Kidney (tissue), 14 donors: ENCODE results near the gene SUMO3. TPM values are rescaled to one million over a fixed set of nuclear protein-coding genes. Genes with fewer than 3 reads are reported as not detected.

Source experiments
- DNase-seq, 5 donors: peaks; one replicate each; pipeline ENCODE4 v3.0.0-alpha.2; 2013 to 2020
- FAIRE-seq: peaks from 2 replicates; lab custom pipeline; 2012; peaks lifted over from hg19 to GRCh38; lab: Jason Lieb, UNC
- H3K27ac ChIP-seq, 2 donors: one replicate each; pipeline ENCODE4 v1.7.0; 2013; ENCODE audit warnings: low read depth in 2 of 2, low read length in 2 of 2, inconsistent platforms in 1 of 2
- H3K27me3 ChIP-seq: one replicate; pipeline ENCODE4 v1.7.1; 2013; ENCODE audit warnings: low read length, inconsistent platforms; ENCODE audit not compliant: control insufficient read depth, insufficient read depth
- H3K36me3 ChIP-seq, 3 donors: one replicate each; pipeline versions ENCODE4 v1.7.0 to v1.7.1; 2013; ENCODE audit warnings: low read length in 3 of 3, control low read depth in 1 of 3, inconsistent platforms in 1 of 3; ENCODE audit not compliant: insufficient read depth in 3 of 3, control insufficient read depth in 2 of 3
- H3K4me1 ChIP-seq, 3 donors: one replicate each; pipeline versions ENCODE4 v1.7.0 to v1.7.1; 2013; ENCODE audit warnings: low read length in 3 of 3, inconsistent platforms in 1 of 3, low read depth in 1 of 3; ENCODE audit not compliant: control insufficient read depth in 2 of 3, insufficient read depth in 2 of 3
- H3K4me3 ChIP-seq, 3 donors: one replicate each; pipeline versions ENCODE4 v1.7.0 to v1.8.1; 2013; ENCODE audit warnings: low read length in 3 of 3, control low read depth in 1 of 3, inconsistent platforms in 1 of 3
- H3K9ac ChIP-seq, 3 donors: one replicate each; pipeline versions ENCODE4 v1.7.0 to v1.7.1; 2013; ENCODE audit warnings: low read length in 3 of 3, control low read depth in 1 of 3, inconsistent platforms in 1 of 3
- H3K9me3 ChIP-seq, 3 donors: one replicate each; pipeline versions ENCODE4 v1.7.0 to v1.7.1; 2013; ENCODE audit warnings: low read length in 3 of 3, control low read depth in 1 of 3, inconsistent platforms in 1 of 3; ENCODE audit not compliant: control insufficient read depth in 2 of 3, insufficient read depth in 1 of 3
- intact Hi-C: fragments of 100-400 bp; cut with DNase I; formaldehyde crosslinking; loops from one replicate; pipeline ENCODE4 v1.11.1; 2022
- polyA plus RNA-seq: library from polyadenylated mRNA; stranded (reverse); fragments of 350-450 nt; fragmentation: Illumina TruSeq; extraction: RNeasy Lipid Tissue Mini Kit (QIAGEN cat#74804); gene quantifications from one replicate; pipeline ENCODE4 v1.2.3, GENCODE V29; 2014; ENCODE audit warnings: low read depth, low replicate concordance; ENCODE audit not compliant: insufficient read depth
- total RNA-seq: library from RNA; stranded (reverse); fragmentation: NEBNext Ultra II Directional; extraction: Animal tissue kit (Norgen Biotek cat#: 25700); gene quantifications from one replicate; pipeline ENCODE4 v1.2.1, GENCODE V29; 2021
- TF ChIP-seq, protein P1 (sequence below): IDR thresholded peaks from 3 replicates; pipeline ENCODE4 v1.5.1; 2012; ENCODE audit warnings: mild to moderate bottlenecking, moderate library complexity, borderline replicate concordance; ENCODE audit not compliant: insufficient read depth; ENCODE audit errors: extremely low read depth
- donor health status: control.
- donor health status: control.
- donor health status: control.
- donor health status: control.
- donor health status: control.
- donor health status: DM: yes; HTN: yes; CAD: no.
- donor health status: Normal renal cell carcinoma (clear cell type).

Gene SUMO3
- total and polyA plus RNA-seq, 2 donors from 2014 or later: 88.6 to 89.9 TPM

DNA sequence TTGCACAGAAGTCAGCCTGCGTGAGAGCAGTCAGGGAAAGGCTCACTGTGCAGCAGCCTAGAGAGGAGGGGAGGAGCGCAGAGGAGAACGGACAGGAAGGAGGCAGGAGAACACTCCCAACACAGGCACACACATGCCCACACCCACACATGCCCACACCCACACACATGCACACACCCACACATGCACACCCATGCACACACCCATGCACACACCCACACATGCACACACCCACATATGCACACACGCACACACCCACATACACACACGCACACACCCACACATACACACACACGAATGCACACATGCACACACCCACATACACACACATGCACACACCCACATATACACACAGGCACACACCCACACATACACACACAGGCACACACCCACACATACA is 7.1 kb downstream of the SUMO3 start:
- TF ChIP-seq, protein P1, sequence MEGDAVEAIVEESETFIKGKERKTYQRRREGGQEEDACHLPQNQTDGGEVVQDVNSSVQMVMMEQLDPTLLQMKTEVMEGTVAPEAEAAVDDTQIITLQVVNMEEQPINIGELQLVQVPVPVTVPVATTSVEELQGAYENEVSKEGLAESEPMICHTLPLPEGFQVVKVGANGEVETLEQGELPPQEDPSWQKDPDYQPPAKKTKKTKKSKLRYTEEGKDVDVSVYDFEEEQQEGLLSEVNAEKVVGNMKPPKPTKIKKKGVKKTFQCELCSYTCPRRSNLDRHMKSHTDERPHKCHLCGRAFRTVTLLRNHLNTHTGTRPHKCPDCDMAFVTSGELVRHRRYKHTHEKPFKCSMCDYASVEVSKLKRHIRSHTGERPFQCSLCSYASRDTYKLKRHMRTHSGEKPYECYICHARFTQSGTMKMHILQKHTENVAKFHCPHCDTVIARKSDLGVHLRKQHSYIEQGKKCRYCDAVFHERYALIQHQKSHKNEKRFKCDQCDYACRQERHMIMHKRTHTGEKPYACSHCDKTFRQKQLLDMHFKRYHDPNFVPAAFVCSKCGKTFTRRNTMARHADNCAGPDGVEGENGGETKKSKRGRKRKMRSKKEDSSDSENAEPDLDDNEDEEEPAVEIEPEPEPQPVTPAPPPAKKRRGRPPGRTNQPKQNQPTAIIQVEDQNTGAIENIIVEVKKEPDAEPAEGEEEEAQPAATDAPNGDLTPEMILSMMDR: no peak
- Histone ChIP-seq H3K9me3 (no peaks in the 10 kb centered on the region), H3K4me3 (no peak overlapping the region), H3K27ac (no peak overlapping the region), H3K9ac (no peak overlapping the region), H3K27me3 (no peaks in the 10 kb centered on the region), H3K36me3 (peaks cover 2 to 24% (median 14%) of the 10 kb centered on the region in 3 donors), H3K4me1 (no peaks in the 10 kb centered on the region)
- no peak for FAIRE-seq
- no peak for DNase-seq
- intact Hi-C loops: no loop called here

- H3K9ac ChIP-seq: no peak overlapping the region
- H3K4me1 ChIP-seq: peaks cover 0 to 7% (median 3%) of the 10 kb centered on the region in 3 donors
- no peaks in the 10 kb centered on the region for H3K9me3 ChIP-seq
- TF ChIP-seq, protein P1: no peak
- intact Hi-C loops: no loop called here
- no peak overlapping the region for H3K4me3 ChIP-seq
- H3K27me3 ChIP-seq: no peaks in the 10 kb centered on the region
- FAIRE-seq: no peak
- peaks cover 2 to 35% (median 19%) of the 10 kb centered on the region in 3 donors for H3K36me3 ChIP-seq
- H3K27ac ChIP-seq: no peak overlapping the region
- no peak for DNase-seq
Measured at GRCh38 chr21:44805859-44806258, 12.0 kb downstream of the SUMO3 start.

DNA sequence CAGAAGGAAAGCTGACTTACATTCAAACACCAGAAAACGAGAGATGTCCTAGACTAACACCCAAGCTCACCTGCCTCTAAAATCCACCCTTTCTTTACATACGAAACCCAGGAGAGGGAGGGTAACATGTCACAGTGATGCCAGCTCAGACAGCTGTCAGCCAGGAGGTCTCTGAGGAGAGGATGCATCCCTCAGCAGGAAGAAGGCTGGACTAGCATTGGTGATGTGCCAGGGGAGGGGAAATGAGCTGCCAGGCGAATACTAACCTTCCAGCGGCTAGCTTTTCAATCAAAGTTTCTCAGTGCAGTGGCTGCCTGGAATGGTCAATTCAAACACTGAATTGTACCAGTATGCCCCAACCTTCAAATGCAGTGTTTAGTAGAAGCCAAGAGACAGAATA is 12.6 kb downstream of the SUMO3 start:
- H3K27ac ChIP-seq: no peak overlapping the region
- intact Hi-C loops: no loop called here
- peaks cover 2 to 33% (median 16%) of the 10 kb centered on the region in 3 donors for H3K36me3 ChIP-seq
- H3K4me1 ChIP-seq: peaks cover 0 to 13% (median 10%) of the 10 kb centered on the region in 3 donors
- DNase-seq (no peak), FAIRE-seq (no peak)
- H3K27me3 ChIP-seq: no peaks in the 10 kb centered on the region
- TF ChIP-seq, protein P1: no peak
- H3K9me3 ChIP-seq: no peaks in the 10 kb centered on the region
- no peak overlapping the region for H3K9ac ChIP-seq
- H3K4me3 ChIP-seq: no peak overlapping the region

DNA sequence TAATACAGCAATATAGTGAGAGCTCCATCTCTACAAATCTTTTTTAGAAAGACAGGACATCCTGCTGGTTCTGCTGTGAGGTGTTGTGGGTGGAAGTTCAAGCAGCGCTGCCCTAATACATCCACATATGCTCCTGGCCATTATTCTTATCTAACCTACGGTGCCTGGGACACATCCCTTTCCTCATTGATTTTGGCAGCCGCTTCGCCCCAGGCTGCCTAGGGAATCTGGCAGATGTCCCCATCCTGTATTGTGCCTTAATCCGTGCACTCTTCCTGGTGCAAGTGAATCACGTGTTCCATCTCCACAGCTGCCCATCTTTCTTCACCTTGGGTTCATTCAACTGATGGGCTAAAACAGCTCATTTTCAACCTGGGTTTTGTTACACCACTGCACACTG is 13.1 kb downstream of the SUMO3 start:
- intact Hi-C loops: no loop called here

More for the DNA sequence above, 13.1 kb downstream of the SUMO3 start:
- DNase-seq: no peak
- TF ChIP-seq, protein P1: no peak
- peaks cover 0 to 17% (median 14%) of the 10 kb centered on the region in 3 donors for H3K4me1 ChIP-seq
- no peaks in the 10 kb centered on the region for H3K9me3 ChIP-seq
- no peak overlapping the region for H3K4me3 ChIP-seq
- no peak for FAIRE-seq
- H3K36me3 ChIP-seq: peaks cover 2 to 30% (median 16%) of the 10 kb centered on the region in 3 donors
- no peak overlapping the region for H3K9ac ChIP-seq
- no peak overlapping the region for H3K27ac ChIP-seq
- H3K27me3 ChIP-seq: no peaks in the 10 kb centered on the region
